HepG2 (cell line): ENCODE data around the gene CSRP3. TPM values are rescaled to one million over a fixed set of nuclear protein-coding genes. Genes with fewer than 3 reads are reported as not detected.

ENCODE experiments used
- ATAC-seq: fragments of 200-7000 bp; cut with Tn5 transposase; 3 replicates; pipeline ENCODE4 v1.9.1; 2020; ENCODE audit warnings: mild to moderate bottlenecking, moderate library complexity
- BruUV-seq: library from RNA; stranded (reverse); fragments of 400-500 nt; replicated peaks from 2 replicates; lab custom pipeline; 2021; lab: Mats Ljungman, UMichigan
- CTCF ChIA-PET: fragments of 300-600 bp; formaldehyde crosslinking; extraction: SDS; loops from one replicate; lab custom pipeline; 2021; ENCODE audit warnings: low total read pairs, inconsistent platforms, low intra/inter-chr PET ratio; lab: Yijun Ruan, JAX
- POLR2A ChIA-PET: fragments of 350-600 bp; sonication (Branson Sonifier 250); formaldehyde crosslinking; loops from one replicate; lab custom pipeline; 2020; ENCODE audit warnings: antibody characterized with exemption, inconsistent platforms; lab: Yijun Ruan, JAX
- DNase-seq: peaks from one replicate; pipeline ENCODE4 v3.0.0-alpha.2; 2015; ENCODE audit warnings: low spot score
- FAIRE-seq: peaks from 3 replicates; lab custom pipeline; 2011; peaks lifted over from hg19 to GRCh38; lab: Jason Lieb, UNC
- H2AFZ ChIP-seq: one replicate; pipeline ENCODE4 v1.6.1; 2011; ENCODE audit warnings: low read length, inconsistent platforms
- H3K27ac ChIP-seq: fragments of 300-600 bp; 3 replicates; pipeline ENCODE4 v1.8.0; 2011; ENCODE audit warnings: mixed run types, mild to moderate bottlenecking, mixed read lengths, low read length, inconsistent platforms; ENCODE audit not compliant: insufficient read depth; ENCODE audit errors: extremely low read length
- H3K27me3 ChIP-seq, 2 experiments: fragments of 200-600 bp in 1 of 2; 2 replicates in 1 of 2; 3 replicates in 1 of 2; pipeline versions ENCODE4 v1.6.0 to v1.8.0; 2011; ENCODE audit warnings: low read length in 2 of 2, mild to moderate bottlenecking in 2 of 2, moderate library complexity in 2 of 2, inconsistent platforms in 1 of 2; ENCODE audit not compliant: insufficient read depth in 2 of 2, control insufficient read depth in 1 of 2
- H3K36me3 ChIP-seq, 2 experiments: fragments of 200-600 bp in 1 of 2; replicated peaks in 1 of 2; 2 replicates in 1 of 2; 3 replicates in 1 of 2; pipeline versions ENCODE4 v1.5.1 to v1.8.0; 2011; ENCODE audit warnings: low read length in 2 of 2, inconsistent platforms in 1 of 2; ENCODE audit not compliant: insufficient read depth in 2 of 2, control insufficient read depth in 1 of 2
- H3K4me1 ChIP-seq: 2 replicates; pipeline ENCODE4 v1.5.1; 2012; ENCODE audit warnings: low read length, inconsistent platforms; ENCODE audit not compliant: insufficient read depth
- H3K4me2 ChIP-seq: 2 replicates; pipeline ENCODE4 v1.6.0; 2011; ENCODE audit warnings: low read depth, low read length, inconsistent platforms
- H3K4me3 ChIP-seq, 3 experiments: fragments of 200-600 bp in 1 of 3; sonication (generic), shearing (Covaris generic) in 1 of 3; replicated peaks in 1 of 3; 2 replicates each; pipeline ENCODE4 v1.5.1; 2011 to 2016; ENCODE audit warnings: low read length in 3 of 3, inconsistent platforms in 2 of 3, low read depth in 2 of 3, mild to moderate bottlenecking in 2 of 3, control low read depth in 1 of 3, mixed read lengths in 1 of 3; ENCODE audit not compliant: insufficient read depth in 1 of 3
- H3K79me2 ChIP-seq: one replicate; pipeline ENCODE4 v1.6.1; 2011; ENCODE audit warnings: low read length, inconsistent platforms; ENCODE audit not compliant: insufficient read depth
- H3K9ac ChIP-seq: 2 replicates; pipeline ENCODE4 v1.6.0; 2011; ENCODE audit warnings: mild to moderate bottlenecking, low read depth, low read length, inconsistent platforms; ENCODE audit not compliant: insufficient read depth
- H3K9me3 ChIP-seq: 2 replicates; pipeline ENCODE4 v1.5.1; 2012; ENCODE audit warnings: mild to moderate bottlenecking, low read length
- H4K20me1 ChIP-seq: 2 replicates; pipeline ENCODE4 v1.6.0; 2011; ENCODE audit warnings: inconsistent platforms, mild to moderate bottlenecking, low read length, moderate library complexity; ENCODE audit not compliant: insufficient read depth
- ATF1 ChIP-seq: IDR thresholded peaks from 2 replicates; pipeline ENCODE4 v1.6.1; 2016; ENCODE audit warnings: mild to moderate bottlenecking, control low read depth
- CREB1 ChIP-seq, 2 experiments: fragments of 450-650 bp in 1 of 2; IDR thresholded peaks; 2 replicates each; pipeline ENCODE4 v1.6.1; 2016 to 2017; ENCODE audit warnings: control low read depth in 1 of 2, mild to moderate bottlenecking in 1 of 2, missing compliant biosample characterization in 1 of 2, missing genetic modification characterization in 1 of 2
- GRHL1 ChIP-seq: sonication (generic); formaldehyde crosslinking; conservative IDR thresholded peaks from 2 replicates; pipeline ENCODE4 v1.8.0; 2022; ENCODE audit warnings: missing genetic modification reagents
- HES4 ChIP-seq: sonication (generic); formaldehyde crosslinking; IDR thresholded peaks from 2 replicates; pipeline ENCODE4 v1.9.0; 2021; ENCODE audit warnings: mild to moderate bottlenecking, missing genetic modification reagents, borderline replicate concordance
- SKIL ChIP-seq: sonication (generic); formaldehyde crosslinking; IDR thresholded peaks from 2 replicates; pipeline ENCODE4 v1.8.0; 2022; ENCODE audit warnings: missing genetic modification reagents, mild to moderate bottlenecking, moderate library complexity, borderline replicate concordance
- TGIF2 ChIP-seq: IDR thresholded peaks from 2 replicates; pipeline ENCODE4 v1.6.1; 2016; ENCODE audit warnings: control low read depth, missing compliant biosample characterization
- ZNF142 ChIP-seq: sonication (generic); formaldehyde crosslinking; IDR thresholded peaks from 2 replicates; pipeline ENCODE4 v1.4.0; 2020; ENCODE audit warnings: missing genetic modification reagents
- ZNF841 ChIP-seq: sonication (generic); formaldehyde crosslinking; IDR thresholded peaks from 2 replicates; pipeline ENCODE4 v1.8.1; 2023; ENCODE audit warnings: missing genetic modification reagents, borderline replicate concordance
- ZNF878 ChIP-seq: sonication (generic); formaldehyde crosslinking; IDR thresholded peaks from 2 replicates; pipeline ENCODE4 v1.8.1; 2023; ENCODE audit warnings: mild to moderate bottlenecking, missing genetic modification reagents, moderate library complexity
- WGBS: methylation state at CpG from one replicate; pipeline ENCODE4 v1.1.6; 2017; ENCODE audit warnings: low lambda C conversion rate; 5-methylcytosine and 5-hydroxymethylcytosine counted together
- in situ Hi-C: cut with HindIII; loops from 2 replicates; pipeline ENCODE4 v1.10.0; 2017; ENCODE audit warnings: low pct_unique_long_range_greater_than_20kb; ENCODE audit not compliant: extremely low pct_ligation_motif_present
- intact Hi-C: fragments of 100-400 bp; cut with micrococcal nuclease; formaldehyde crosslinking; loops from one replicate; pipeline ENCODE4 v1.10.0; 2022; ENCODE audit not compliant: unreplicated experiment
- polyA plus RNA-seq, 8 experiments: library from polyadenylated mRNA; depleted of rRNA in 3 of 8; stranded (reverse) in 7 of 8; unstranded in 1 of 8; fragments of >200 nt; fragmentation: Illumina TruSeq in 4 of 8; extraction: Trizol in 4 of 8; gene quantifications; 2 replicates each; pipeline versions ENCODE4 v1.2.1 to v1.2.3, GENCODE V29; 2011 to 2016; ENCODE audit warnings: low read depth in 4 of 8, missing spikeins in 1 of 8, mixed read lengths in 1 of 8; ENCODE audit not compliant: insufficient read depth in 1 of 8
- total RNA-seq, 5 experiments: library from RNA; depleted of rRNA; stranded (reverse); fragments of >200 nt; fragmentation: Illumina TruSeq; extraction: Trizol; gene quantifications; 2 replicates each; pipeline ENCODE4 v1.2.3, GENCODE V29; 2016; ENCODE audit warnings: low read depth in 1 of 5

CSRP3 gene
- total and polyA plus RNA-seq, 2 of the 13 experiments (the other 11 are each of a cell fraction or from before 2014, with no cell fraction given) = not detected

GRCh38 chr11:19208959-19209546 lies 7.3 kb upstream of the CSRP3 start:
- Histone ChIP-seq H3K36me3 (no peaks in the 10 kb centered on the region), H4K20me1 (no peaks in the 10 kb centered on the region), H3K27me3 (peaks cover 3 to 12% of the 10 kb centered on the region in 2 experiments; a peak in 3 of 5 replicates), H3K4me3 (no peak overlapping the region), H3K79me2 (no peaks in the 10 kb centered on the region), H3K9ac (no peak overlapping the region), H3K27ac (no peak overlapping the region), H3K9me3 (no peaks in the 10 kb centered on the region), H3K4me2 (no peak overlapping the region), H3K4me1 (no peaks in the 10 kb centered on the region), H2AFZ (no peak overlapping the region)
- ChIA-PET CTCF (no interaction called here), POLR2A (no interaction called here)
- intact Hi-C loops (no loop called here), in situ Hi-C loops (no loop called here)
- FAIRE-seq (no peak), DNase-seq (no peak), ATAC-seq (no peak)
- BruUV-seq = no TSS peak
- 0% methylated on average over 3 of the region's 3 CpGs for WGBS
- TF ChIP-seq ZNF142 (CRISPR knock-in tag) (no peak), SKIL (CRISPR knock-in tag) (no peak), HES4 (CRISPR knock-in tag) (no peak), ZNF878 (CRISPR knock-in tag) (no peak), TGIF2 (CRISPR knock-in tag) (no peak), CREB1 (IDR thresholded peaks at IDR 0.05) (no peak), CREB1 (CRISPR knock-in tag; IDR thresholded peaks at IDR 0.05) (no peak), ZNF841 (no peak), GRHL1 (no peak), ATF1 (CRISPR knock-in tag) (no peak)
